ENCODE data around the gene SLC38A4. TPM values are rescaled to one million over a fixed set of nuclear protein-coding genes. Genes with fewer than 3 reads are reported as not detected.
A peak's percentile ranks its signal among the peaks of the same experiment; 100 is the strongest.

SLC38A4 gene
- total and polyA plus RNA-seq, 12 donors, result 0.14 to 2.7 (median 0.51) TPM

DNA sequence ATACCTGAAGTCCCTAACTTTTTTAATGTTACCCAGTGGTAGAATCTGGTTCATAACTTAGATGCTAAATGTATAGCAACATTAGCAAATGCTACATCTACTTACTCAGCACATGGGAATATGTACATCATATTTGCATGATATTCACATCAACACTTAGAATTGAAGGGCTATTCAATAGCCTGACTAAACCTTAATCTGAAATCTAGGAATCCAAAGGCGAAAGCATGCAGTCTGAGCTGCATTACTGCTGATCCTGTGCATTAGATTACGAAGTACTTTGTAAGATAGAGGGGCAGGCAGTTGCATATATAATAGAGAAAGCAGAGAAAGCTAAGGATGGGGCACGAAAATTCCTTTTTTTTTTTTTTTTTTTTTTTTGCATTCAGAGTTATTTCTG, 40.4 kb downstream of the SLC38A4 start:
- intact Hi-C loops (cut with DNase I), result no loop called here
- 89 to 94% (median 92%) methylated on average over 3 of the region's 3 CpGs for WGBS, 4 donors

DNA sequence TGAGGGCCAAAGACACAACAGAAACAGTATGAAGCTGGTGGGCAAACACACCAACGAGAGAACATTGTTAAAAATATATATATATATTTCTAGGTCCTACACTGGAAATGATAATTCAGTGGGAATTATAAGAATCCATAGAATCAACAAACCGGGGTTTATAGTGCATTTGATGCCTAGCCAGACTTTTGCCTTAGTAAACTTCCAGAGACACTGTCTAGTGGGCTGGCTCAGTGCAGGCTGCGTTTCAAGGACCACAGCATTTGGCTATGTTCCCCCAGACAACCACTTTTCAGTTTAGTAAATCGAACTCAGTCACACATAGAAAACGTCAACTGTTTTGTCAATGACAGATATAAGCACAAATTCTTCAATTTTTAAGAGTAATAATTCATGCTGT, 41.9 kb downstream of the SLC38A4 start:
- intact Hi-C loops (cut with DNase I), result no loop called here
- DNase-seq, result peak in 1 of 7 donors; percentile 1
- TF ChIP-seq, protein P1, sequence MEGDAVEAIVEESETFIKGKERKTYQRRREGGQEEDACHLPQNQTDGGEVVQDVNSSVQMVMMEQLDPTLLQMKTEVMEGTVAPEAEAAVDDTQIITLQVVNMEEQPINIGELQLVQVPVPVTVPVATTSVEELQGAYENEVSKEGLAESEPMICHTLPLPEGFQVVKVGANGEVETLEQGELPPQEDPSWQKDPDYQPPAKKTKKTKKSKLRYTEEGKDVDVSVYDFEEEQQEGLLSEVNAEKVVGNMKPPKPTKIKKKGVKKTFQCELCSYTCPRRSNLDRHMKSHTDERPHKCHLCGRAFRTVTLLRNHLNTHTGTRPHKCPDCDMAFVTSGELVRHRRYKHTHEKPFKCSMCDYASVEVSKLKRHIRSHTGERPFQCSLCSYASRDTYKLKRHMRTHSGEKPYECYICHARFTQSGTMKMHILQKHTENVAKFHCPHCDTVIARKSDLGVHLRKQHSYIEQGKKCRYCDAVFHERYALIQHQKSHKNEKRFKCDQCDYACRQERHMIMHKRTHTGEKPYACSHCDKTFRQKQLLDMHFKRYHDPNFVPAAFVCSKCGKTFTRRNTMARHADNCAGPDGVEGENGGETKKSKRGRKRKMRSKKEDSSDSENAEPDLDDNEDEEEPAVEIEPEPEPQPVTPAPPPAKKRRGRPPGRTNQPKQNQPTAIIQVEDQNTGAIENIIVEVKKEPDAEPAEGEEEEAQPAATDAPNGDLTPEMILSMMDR (IDR thresholded peaks at IDR 0.05), result no peak
- no peak for TF ChIP-seq POLR2A (IDR thresholded peaks at IDR 0.05)
- Histone ChIP-seq H3K9me3 (replicated peaks in 1 of 3) (no peaks in the 10 kb centered on the region), H3K4me3 (no peak overlapping the region), H3K4me1 (replicated peaks in 1 of 2) (no peaks in the 10 kb centered on the region), H3K36me3 (replicated peaks in 1 of 2) (no peaks in the 10 kb centered on the region), H3K27me3 (no peaks in the 10 kb centered on the region), H3K27ac (no peak overlapping the region)
- WGBS, 4 donors, result 55 to 66% (median 63%) methylated on average over 5 of the region's 5 CpGs

More for the DNA sequence above, 40.4 kb downstream of the SLC38A4 start:
- no peaks in the 10 kb centered on the region for H3K36me3 ChIP-seq (replicated peaks in 1 of 2)
- no peak overlapping the region for H3K4me3 ChIP-seq
- TF ChIP-seq, protein P1 (IDR thresholded peaks at IDR 0.05), result no peak
- H3K27ac ChIP-seq, result no peak overlapping the region
- DNase-seq, result no peak
- H3K27me3 ChIP-seq, result no peaks in the 10 kb centered on the region
- no peaks in the 10 kb centered on the region for H3K4me1 ChIP-seq (replicated peaks in 1 of 2)
- no peaks in the 10 kb centered on the region for H3K9me3 ChIP-seq (replicated peaks in 1 of 3)

DNA sequence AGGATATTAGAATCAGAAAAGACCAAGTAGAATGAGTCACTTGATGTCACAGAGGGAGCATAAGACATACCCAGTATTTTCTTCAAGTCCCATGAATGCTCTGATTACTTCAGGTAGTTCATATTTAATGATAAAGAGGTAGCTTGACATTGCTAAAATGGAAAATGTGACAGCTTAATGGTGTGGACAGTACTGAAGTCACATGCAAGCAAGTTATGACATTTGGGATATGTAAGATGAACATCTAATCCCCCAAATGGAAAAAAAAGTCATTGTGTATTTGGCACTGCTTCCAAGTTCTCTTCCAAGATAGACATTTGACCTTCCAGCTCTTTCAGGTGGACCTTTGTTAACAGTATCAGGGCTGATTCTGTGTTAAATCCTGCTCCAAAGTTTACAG, 45.9 kb downstream of the SLC38A4 start:
- no peaks in the 10 kb centered on the region for H3K36me3 ChIP-seq (replicated peaks in 1 of 2)
- H3K4me1 ChIP-seq (replicated peaks in 1 of 2), result no peaks in the 10 kb centered on the region
- intact Hi-C loops (cut with DNase I), result no loop called here
- H3K27ac ChIP-seq, result no peak overlapping the region
- TF ChIP-seq POLR2A (IDR thresholded peaks at IDR 0.05), result no peak
- TF ChIP-seq, protein P1 (IDR thresholded peaks at IDR 0.05), result no peak
- H3K27me3 ChIP-seq, result no peaks in the 10 kb centered on the region
- H3K4me3 ChIP-seq, result no peak overlapping the region
- H3K9me3 ChIP-seq (replicated peaks in 1 of 3), result no peaks in the 10 kb centered on the region
- no peak for DNase-seq

DNA sequence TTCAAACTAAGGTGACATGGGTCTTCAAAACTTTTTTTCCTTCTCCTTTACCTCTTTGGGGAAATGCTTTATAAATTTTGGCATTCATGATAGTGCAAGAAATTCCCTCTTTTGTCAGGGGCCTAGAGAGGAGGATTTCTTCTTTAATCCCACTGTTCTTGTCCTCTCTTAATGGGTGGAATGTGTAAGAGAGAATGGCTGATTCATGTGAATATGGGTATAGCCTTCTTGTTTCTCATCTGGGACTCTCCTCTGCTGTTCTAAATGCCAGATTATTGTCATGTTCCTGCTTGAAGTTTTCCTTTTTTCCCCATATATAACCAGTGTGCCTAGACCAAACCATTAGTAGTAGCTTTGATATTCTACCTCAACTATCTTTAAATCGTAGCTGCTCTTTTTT, 46.7 kb downstream of the SLC38A4 start:
- TF ChIP-seq POLR2A (IDR thresholded peaks at IDR 0.05), result no peak
- TF ChIP-seq, protein P1 (IDR thresholded peaks at IDR 0.05), result no peak
- Histone ChIP-seq H3K27ac (no peak overlapping the region), H3K4me1 (replicated peaks in 1 of 2) (no peaks in the 10 kb centered on the region), H3K27me3 (no peaks in the 10 kb centered on the region), H3K4me3 (peak overlapping the region in 1 of 4 donors; percentile 18), H3K36me3 (replicated peaks in 1 of 2) (no peaks in the 10 kb centered on the region), H3K9me3 (replicated peaks in 1 of 3) (no peaks in the 10 kb centered on the region)
- DNase-seq, result no peak
- WGBS, 4 donors, result 88 to 96% (median 90%) methylated on average over 1 of the region's 1 CpG
- intact Hi-C loops (cut with DNase I), result no loop called here

All from adrenal gland (tissue), 12 donors.